Lung microvascular endothelial cell (primary cell): Measurements from ENCODE around the gene PPP2R3A. TPM values are rescaled to one million over a fixed set of nuclear protein-coding genes. Genes with fewer than 3 reads are reported as not detected.
"Not testable (repeated sequence)": the region's sequence is repeated elsewhere in the genome, so short reads cannot be mapped to it uniquely, and the experiment has no call there.

Source experiments
- DNase-seq, 2 donors: peaks; one replicate each; pipeline versions ENCODE4 v3.0.0 to v3.0.0-alpha.2; 2010; ENCODE audit warnings: low read depth in 2 of 2
- total RNA-seq: library from RNA; depleted of rRNA; stranded (reverse); fragments of >200 nt; gene quantifications from 2 replicates; pipeline ENCODE4 v1.2.1, GENCODE V29; 2014

PPP2R3A gene
- total RNA-seq, 1 donor from 2014 or later = 3.2 TPM

DNA sequence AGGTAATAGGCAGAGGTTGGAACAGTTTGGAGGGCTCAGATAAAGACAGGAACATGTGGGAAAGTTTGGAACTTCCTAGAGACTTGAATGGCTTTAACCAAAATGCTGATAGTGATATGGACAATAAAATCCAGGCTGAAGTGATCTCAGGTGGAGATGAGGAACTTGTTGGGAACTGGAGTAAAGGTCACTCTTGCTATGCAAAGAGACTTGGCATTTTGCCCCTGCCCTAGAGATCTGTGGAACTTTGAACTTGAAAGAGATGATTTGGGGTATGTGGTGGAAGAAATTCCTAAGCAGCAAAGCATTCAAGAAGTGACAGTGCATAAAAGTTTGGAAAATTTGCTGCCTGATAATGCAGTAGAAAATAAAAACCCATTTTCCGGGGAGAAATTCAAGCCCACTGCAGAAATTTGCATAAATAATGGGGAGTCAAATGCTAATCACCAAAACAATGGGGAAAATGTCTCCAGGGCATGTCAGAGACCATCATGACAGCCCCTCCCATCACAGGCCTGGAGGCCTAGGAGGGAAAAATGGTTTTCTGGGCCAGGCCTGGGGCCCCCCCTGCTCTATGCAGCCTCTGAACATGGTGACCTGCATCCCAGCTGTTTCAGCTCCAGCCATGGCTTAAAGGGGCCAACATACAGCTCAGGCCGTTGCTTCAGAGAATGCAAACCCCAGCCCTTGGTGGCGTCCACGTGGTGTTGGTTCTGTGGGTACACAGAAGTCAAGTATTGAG lies 118.3 kb downstream of the PPP2R3A start:
- not testable (repeated sequence) for DNase-seq

DNA sequence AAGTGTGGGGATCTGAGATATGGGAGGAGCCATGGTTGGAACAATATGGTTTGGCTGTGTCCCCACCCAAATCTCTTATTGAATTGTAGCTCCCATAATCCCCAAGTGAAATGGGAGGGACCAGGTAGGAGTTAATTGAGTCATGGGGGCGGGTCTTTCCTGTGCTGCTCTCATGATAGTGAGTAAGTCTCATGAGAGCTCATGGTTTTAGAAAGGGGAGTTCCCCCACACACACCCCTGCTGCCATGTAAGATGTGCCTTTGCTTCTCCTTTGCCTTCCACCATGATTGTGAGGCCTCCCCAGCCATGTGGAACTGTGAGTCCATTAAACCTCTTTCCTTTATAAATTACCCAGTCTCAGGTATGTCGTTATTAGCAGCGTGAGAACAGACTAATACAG lies 119.5 kb downstream of the PPP2R3A start:
- not testable (repeated sequence) for DNase-seq

DNA sequence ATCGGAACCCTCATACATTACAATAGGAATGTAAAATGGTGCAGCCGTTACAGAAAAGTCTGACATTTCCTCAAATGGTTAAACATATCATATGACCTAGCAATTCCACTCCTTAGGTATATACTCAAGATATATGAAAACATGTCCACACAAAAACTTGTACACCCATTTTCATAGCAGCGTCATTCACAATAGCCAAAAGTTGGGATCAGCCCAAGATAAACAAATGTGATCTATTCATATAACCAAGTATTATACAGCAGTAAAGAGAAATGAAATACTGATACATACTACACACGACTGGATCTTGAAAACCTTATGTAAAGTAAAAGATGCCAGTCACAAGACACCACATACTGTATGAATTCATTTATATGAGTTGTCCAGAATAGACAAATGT lies 128.2 kb downstream of the PPP2R3A start:
- DNase-seq = peak; percentile 35 to 73

DNA sequence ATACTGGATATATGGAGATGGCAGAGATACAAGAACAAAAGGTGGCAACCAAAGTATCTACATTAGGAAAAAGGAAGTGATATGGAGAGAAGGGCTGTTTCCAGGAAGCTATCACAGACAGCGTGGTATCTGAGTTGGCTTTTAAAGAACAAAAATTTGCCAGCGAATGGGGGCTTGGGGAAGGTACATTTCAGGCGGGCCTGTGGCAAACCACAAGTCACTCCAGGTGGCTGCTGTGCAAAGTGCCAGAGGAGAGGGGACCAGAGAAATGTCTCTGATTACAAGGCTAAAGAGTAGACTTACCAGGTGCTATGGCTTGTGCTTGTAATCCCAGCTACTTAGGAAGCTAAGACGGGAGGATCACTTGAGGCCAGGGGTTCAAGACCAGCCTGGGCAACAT lies 139.5 kb downstream of the PPP2R3A start:
- DNase-seq = no peak

DNA sequence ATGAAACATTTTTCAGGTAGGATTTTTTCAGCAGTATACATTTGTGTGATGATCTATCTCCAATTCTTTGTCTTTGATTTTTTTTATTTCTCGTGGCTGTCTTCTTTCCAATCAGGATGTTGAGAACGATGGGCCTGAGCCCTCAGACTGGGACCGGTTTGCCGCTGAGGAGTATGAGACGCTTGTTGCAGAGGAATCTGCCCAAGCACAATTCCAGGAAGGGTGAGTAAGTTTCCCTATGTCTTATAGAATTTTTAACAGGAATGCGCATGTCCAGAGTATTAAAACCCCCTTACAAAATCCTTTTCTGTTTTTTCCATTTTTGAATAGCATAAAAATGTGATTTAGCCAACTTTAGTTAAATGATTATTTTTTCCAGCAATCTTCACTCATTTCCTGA lies 140.6 kb downstream of the PPP2R3A start:
- peak; percentile 7 to 91 for DNase-seq

DNA sequence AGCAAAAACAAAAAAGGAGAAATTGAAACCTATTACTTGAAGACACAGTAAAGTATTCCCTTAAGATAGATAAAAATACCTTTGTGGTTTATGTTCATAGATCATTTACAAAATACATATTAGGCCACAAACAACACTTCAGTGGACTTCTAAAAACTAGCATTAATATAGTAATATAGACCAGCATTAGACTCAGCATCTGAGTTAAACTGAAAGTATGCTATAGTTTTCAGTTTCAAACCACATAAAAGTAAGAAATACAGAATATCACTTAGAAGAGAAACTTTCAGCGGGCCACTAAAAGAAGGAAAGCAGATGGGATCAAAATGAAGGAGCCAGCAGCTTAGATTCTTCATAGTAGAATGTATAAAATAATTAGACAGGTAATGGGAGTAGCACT lies 144.0 kb downstream of the PPP2R3A start:
- no peak for DNase-seq

DNA sequence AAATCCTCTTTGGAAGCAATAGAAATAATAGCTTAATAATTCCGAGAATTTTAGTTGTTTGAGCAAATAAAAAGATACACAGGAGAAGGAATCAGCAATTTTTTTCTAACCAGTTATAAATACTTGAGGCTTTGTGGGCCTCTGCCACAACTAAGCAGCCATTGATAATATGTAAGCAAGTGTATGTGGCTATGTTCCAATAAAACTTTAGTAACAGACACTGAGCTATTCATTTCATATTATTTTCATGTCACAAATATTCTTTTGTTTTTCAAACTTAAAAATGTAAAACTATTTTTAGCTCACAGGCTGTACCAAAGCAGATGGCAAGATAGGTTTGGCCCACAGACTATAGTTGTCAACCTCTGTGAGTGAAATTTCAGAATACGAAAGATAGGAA lies 145.0 kb downstream of the PPP2R3A start:
- DNase-seq = no peak

DNA sequence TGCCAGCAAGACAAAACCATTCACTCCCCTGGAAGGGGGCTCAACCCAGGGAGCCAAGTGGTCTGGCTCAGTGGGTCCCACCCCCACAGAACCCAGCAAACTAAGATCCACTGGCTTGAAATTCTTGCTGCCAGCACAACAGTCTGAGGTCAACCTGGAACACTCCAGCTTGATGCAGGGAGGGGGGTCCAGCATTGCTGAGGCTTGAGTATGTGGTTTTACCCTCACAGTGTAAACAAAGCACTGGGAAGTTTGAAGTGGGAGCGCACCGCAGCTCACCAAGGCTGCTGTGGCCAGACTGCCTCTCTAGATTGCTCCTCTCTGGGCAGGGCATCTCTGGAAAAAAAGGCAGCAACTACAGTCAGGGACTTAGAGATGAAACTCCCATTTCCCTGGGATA lies 148.9 kb downstream of the PPP2R3A start:
- DNase-seq = no peak

DNA sequence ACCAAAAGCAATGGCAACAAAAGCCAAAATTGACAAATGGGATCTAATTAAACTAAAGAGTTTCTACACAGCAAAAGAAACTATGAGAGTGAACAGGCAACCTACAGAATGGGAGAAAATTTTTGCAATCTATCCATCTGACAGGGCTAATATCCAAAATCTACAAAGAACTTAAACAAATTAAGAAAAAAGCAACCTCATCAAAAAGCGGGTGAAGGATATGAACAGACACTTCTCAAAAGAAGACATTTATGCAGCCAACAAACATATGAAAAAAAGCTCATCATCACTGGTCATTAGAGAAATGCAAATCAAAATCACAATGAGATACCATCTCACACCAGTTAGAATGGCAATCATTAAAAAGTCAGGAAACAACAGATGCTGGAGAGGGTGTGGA lies 153.8 kb downstream of the PPP2R3A start:
- DNase-seq = not testable (repeated sequence)

DNA sequence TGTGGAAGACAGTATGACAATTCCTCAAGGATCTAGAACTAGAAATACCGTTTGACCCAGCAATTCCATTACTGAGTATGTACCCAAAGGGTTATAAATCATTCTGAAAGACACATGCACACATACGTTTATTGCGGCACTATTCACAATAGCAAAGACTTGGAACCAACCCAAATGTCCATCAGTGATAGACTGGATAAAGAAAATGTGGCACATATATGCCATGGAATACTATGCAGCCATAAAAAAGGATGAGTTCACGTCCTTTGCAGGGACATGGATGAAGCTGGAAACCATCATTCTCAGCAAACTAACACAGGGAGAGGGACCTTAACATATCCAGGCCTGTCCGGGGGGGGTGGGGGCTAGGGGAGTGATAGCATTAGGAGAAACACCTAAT lies 154.3 kb downstream of the PPP2R3A start:
- DNase-seq = not testable (repeated sequence)

DNA sequence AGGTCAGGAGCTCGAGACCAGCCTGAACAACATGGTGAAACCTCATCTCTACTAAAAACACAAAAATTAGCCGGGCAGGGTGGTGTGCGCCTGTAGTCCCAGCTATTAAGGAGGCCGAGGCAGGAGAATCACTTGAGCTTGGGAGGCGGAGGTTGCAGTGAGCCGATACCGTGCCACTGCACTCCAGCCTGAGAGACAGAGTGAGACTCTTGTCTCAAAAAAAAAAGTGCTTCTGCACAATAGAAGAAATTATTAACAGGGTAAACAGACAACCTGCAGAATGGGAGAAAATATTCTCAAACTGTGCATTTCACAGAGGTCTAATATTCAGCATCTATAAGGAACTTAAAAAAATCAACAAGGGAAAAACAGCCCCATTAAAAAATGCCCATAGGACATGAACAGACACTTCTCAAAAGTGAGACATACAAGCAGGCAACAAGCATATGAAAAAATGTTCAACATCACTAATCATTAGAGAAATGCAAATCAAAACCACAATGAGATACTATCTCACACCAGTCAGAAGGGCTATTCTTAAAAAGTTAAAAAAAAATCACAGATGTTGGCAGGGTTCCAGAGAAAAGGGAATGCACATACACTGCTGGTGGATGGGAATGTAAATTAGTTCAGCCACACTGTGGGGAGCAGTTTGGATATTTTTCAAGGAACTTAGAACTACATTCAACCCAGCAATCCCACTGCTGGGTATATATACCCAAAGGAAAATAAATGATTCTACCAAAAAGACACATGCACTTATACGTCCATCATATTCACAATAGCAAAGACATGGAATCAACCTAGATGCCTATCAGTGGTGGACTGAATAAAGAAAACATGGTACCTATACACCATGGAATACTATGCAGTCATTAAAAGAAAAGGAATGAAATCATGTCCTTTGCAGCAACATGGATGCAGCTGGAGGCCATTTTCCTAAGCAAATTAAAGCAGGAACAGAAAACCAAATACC lies 155.1 kb downstream of the PPP2R3A start:
- DNase-seq = peak in 1 of 2 donors; percentile 30

DNA sequence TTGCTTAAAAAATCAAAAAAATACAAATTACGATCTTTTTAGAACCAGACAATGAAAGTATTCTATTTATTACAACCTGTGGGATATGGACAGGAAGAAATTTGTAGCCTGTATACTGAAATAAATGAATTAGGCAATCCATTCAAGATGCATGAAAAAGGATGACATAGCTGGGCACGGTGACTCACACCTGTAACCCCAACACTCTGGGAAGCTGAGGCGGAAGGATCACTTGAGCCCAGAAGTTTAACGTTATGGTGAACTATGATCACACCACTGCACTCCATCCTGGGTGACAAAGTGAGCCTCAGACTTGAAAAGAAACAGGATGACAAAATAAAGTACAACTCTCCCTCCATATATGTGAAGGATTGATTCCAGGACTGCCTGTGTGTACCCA lies 156.5 kb downstream of the PPP2R3A start:
- DNase-seq = no peak

DNA sequence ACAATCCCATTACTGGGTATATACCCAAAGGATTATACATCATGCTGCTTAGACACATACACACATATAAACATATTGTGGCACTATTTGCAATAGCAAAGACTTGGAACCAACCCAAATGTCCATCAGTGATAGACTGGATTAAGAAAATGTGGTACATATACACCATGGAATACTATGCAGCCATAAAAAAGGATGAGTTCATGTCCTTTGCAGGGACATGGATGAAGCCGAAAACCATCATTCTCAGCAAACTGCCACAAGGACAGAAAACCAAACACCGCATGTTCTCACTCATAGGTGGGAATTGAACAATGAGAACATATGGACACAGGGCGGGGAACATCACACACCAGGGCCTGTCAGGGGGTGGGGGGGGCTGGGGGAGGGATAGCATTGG lies 166.1 kb downstream of the PPP2R3A start:
- DNase-seq = not testable (repeated sequence)

DNA sequence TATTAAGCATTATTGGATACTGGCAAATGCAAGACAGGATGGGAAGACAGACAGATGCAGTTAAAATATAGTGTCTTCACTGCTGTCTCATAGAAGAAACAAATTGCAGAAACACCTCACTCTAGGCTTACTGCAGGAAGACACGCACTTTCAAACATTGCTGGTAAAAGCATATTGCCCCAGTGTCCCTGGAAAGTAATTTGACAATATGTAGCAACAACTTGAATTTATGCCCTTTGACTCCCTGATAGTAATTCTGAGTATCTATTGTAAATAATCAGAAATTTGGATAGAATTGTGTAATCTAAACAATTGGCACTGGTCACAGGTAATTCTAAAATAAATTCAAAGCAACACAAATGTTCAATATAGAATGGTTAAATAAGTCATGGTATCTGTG lies 168.6 kb downstream of the PPP2R3A start:
- DNase-seq = no peak

DNA sequence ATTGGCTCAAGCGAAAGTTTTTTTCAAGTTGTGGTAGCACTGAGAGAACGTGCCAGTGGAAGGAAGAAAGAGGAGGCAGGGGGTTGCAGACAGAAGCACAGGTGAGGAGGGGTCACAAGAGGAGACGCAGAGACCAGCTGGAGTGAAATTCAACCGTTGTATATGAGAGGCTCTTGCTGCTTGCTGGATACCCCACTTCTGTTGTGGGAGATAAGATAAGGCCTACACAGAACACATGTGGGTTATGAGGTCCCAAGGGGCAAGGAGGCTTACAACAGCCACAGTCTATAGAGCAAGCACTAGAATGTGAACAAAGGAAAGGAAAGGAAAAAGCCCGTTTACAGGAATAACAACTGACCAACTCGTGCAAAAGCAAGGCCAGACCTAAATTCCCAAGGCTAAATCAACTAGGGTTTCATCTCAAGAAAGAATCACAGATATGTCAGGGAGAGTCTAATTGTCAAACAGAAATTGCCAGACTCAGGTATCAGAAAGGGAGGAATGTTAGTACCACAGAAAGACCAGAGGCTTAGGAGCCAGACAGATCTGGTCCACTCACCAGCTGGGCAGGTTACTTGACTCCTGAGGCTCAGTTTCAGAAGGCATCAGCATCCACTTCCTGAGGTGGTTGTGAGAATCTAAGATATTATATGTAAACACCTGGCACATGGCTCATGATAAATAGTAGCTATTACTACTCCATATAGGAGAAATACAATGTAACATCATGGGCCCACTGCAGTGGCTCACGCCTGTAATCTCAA lies 169.7 kb downstream of the PPP2R3A start:
- DNase-seq = no peak

DNA sequence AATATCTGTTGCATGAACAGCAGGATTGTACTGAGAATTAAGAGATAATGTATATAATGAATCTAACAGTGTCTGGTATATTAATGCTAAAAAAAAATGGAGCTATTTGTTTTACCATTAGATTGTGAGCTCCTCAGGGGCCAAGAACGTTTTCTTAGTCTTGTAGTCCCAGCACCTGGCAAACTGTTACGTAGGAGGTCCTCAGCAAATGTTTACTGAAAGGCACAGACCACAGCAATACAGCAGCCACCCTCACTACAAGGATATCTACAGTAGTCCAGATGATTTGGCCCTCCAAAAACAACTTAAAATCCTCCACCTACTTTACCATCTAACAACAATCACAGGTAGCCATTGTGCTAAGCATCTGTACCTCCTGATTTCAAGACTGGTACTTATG lies 170.9 kb downstream of the PPP2R3A start:
- DNase-seq = no peak

DNA sequence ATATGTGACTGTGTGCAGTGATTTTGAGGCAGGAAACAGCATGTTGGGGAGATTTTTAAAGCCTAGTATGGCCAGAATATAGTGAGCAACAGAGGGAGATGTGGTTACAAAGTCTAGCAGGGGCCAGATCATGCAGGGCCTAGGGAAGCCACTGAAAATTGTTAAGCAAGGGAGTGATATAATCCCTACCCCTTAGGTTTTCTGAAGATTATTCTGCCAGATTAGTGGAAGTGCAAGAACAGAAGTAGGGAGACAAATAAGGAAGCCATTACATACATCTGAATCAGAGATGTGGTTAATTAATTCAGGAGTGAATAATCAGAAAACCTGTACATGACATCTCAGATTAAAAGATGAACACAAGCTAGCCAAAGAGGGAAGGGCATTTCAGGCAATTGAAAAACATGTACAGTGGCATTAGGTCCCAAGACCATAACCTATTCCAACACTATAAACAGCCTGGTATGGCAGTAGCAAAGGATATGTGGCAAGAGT lies 175.8 kb downstream of the PPP2R3A start:
- DNase-seq = no peak

DNA sequence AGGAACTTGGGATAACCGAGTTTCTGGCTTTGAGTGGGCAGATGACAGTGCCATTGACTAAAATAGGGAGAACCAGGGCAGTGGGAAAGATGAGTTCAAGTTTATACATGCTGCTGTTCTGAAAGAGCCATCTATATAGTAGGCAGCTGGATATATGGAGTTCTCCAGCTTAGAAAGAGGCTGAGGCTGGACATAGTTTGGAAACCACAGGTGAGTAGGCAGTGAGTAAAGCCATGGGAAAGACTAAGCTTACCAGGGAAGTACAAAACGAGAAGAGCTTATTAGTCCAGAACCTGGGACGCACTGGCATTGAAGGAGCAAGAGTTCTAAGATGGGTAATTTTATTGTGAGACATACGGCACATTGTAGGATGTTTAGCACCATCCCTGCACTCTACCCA lies 176.4 kb downstream of the PPP2R3A start:
- DNase-seq = no peak

DNA sequence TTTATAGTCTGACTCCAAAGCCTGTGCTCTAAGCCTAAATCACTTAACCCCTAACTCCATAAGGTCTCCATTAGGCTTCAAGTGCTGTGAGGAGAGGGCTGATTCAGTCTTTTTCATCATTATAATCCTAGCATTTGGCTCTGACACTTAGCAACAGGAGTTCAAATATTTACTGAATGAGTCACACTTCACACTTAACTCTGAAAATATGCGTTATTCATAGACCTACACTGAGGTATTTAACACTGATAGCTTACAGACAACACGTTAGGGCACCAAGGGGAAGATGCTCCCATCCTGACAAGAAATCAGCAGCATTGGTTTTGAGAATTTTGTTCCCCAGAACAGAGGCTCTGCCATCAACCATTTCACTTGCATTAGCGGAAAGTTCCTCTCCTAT lies 177.1 kb downstream of the PPP2R3A start:
- peak; percentile 79 to 89 for DNase-seq

DNA sequence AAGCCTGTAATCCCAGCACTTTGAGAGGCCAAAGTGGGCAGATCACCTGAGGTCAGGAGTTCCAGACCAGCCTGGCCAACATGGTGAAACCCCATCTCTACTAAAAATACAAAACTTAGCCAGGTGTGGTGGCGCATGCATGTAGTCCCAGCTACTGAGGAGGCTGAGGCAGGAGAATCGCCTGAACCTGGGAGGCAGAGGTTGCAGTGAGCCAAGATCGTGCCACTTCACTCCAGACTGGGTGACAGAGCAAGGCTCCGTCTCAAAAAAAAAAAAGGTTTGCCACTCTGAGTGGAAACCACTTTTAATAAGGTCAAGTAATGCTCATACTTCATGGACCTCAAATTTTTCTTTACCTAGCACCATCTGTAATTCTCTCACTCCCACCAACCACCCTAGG lies 178.9 kb downstream of the PPP2R3A start:
- not testable (repeated sequence) for DNase-seq

DNA sequence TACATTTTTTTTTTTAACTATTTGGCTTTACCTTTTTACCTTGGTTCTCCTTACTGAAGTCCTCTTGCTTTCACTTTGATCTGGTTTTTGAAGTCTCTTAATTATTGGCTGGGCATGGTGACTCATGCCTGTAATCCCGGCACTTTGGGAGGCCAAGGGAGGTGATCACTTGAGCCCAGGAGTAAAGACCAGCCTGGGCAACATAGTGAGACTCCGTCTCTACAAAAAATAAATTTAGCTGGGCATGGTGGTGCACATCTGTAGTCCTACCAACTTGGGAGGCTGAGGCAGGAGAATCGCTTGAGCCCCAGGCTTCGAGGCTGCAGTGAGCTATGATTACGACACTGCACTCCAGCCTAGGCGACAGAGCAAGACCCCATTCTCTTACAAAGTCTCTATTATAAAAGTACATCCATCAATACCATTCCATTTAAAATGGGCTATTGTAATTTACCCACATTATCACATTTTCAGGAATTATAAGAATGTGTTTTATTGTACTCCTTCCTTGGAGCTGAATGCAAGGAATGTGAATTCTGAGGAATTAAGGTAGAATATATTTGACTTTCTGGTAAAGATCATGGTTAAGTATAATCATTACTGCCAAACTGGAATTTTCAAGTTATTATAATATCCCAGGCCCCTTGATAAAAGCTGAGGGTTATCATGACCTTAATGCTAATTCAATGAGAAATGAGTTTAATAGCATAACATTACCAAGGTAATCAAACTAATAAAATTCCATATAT lies 181.6 kb downstream of the PPP2R3A start:
- peak in 1 of 2 donors; percentile 1 for DNase-seq
